Measurements from ENCODE around the gene SLC2A4RG.
A peak's percentile ranks its signal among the peaks of the same experiment; 100 is the strongest.

The SLC2A4RG gene

GRCh38 chr20:63706027-63706695, 33.4 kb upstream of the SLC2A4RG start:
- TF ChIP-seq CTCF (IDR thresholded peaks at IDR 0.05; ENCODE audit: extremely low read depth, missing control alignments), result no peak
- peak; percentile 7 for DNase-seq (ENCODE audit: low spot score)

- peak; percentile 80 for DNase-seq (ENCODE audit: low spot score)
- TF ChIP-seq CTCF (IDR thresholded peaks at IDR 0.05; ENCODE audit: extremely low read depth, missing control alignments), result peak; percentile 62
These were observed 32.6 kb upstream of the SLC2A4RG start for GRCh38 chr20:63706852-63707557.

GRCh38 chr20:63707558-63708300, 31.8 kb upstream of the SLC2A4RG start, which contains the start of the genes ARFRP1 and ZGPAT:
Gene ARFRP1 (minus strand): TSS chr20:63707976. CDS start chr20:63707091, 885 bp downstream.
Gene ZGPAT (plus strand): TSS chr20:63708039. CDS start chr20:63708581, 542 bp downstream.
- DNase-seq (ENCODE audit: low spot score), result peak; percentile 96
- TF ChIP-seq CTCF (IDR thresholded peaks at IDR 0.05; ENCODE audit: extremely low read depth, missing control alignments), result no peak

- no peak for TF ChIP-seq CTCF (IDR thresholded peaks at IDR 0.05; ENCODE audit: extremely low read depth, missing control alignments)
- no peak for DNase-seq (ENCODE audit: low spot score)
These were observed 31.1 kb upstream of the SLC2A4RG start for GRCh38 chr20:63708301-63709148.

GRCh38 chr20:63709149-63709527, 30.4 kb upstream of the SLC2A4RG start:
- no peak for DNase-seq (ENCODE audit: low spot score)
- no peak for TF ChIP-seq CTCF (IDR thresholded peaks at IDR 0.05; ENCODE audit: extremely low read depth, missing control alignments)

- no peak for DNase-seq (ENCODE audit: low spot score)
- TF ChIP-seq CTCF (IDR thresholded peaks at IDR 0.05; ENCODE audit: extremely low read depth, missing control alignments), result no peak
These were observed 28.4 kb upstream of the SLC2A4RG start for GRCh38 chr20:63711085-63711645.

Data from GM20000 (cell line).